Suppressor macrophage (primary cell): ENCODE measurements around the gene PTPRJ.

ENCODE experiments used
- DNase-seq, 4 experiments: peaks; one replicate each; pipeline ENCODE4 v3.0.0-alpha.2; 2020 to 2022

PTPRJ gene

DNA sequence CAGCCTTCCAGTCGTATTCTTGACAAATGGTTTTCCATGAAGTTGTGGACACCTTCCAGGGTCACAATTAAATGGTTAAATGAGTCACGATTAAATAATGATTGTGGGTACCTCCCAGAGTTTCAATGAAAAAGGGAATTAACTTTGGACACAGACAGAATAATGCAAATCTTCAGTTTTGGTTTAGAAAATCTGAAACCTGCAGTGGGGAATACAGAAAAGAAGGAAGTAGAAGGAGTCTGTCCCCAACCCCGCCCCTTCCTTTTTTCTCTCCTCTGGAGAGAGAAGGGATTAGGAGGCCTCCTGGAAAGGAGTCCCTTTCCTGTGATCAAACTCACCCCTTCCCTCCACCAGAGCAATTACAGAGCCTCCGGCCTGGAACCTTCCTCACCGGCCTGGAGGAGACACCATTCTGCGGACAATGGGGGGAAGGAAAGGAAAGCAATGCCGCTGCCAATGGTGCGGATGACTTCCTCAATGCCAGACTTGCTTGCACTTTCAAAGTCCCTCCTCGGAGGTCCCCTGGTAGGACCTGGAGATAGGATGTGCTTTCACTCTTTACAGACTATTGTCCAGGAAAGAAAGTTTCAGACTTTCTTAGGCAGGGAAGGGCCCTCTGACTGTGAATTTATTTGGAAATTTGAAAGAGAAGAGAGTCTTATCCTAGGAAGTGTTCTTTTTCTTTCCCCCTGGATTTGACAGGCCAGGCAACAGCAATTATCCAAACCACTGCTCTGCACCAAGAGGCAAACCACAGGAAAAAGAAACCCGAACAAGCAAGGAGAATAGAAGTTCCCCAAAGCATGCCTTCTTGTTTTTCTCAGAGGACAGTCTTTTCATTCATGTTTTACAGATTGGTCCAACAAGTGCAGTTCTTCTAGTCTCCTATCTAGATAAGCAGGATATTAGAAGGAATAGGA lies 86.8 kb downstream of the PTPRJ start:
- peak; percentile 60 to 78 (median 74) for DNase-seq

DNA sequence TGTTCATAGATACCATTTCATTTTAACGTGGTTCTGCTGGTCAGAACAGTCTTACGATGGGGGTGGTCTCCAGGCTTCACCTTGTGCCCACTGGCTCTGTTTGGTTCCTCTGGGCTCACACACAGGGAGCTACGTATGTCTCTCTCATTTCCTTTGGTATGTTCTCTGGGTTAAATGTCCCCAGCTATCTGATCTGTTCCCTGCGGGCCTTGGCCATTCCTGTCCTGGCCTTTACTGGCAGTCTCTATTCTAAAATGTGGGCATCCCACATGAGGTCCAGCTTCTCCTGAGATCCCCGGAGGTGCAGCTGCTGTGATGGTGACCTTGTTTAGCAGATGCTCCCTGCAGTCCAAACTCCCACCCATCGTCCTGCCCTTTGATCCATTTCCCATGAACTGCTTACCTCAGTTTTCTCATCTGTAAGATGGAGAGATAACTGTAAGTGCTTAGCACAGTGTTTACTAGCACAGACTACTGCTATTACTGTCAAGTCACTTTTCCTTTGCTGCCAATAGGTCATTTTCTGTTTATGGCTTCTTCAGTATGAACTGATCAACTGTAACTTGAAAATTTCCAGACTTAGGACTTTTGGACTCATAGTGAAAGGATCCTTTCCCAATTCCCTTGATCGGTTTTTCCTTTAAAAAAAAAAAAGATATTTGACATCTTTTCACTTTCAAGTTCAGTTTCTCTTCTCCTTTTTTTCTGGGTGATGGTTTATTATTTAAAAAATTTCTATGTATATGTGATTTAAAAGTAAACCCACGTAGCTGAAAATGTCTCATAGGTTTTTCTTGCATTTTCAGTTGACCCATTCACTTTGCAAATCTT lies 92.9 kb downstream of the PTPRJ start:
- no peak for DNase-seq

DNA sequence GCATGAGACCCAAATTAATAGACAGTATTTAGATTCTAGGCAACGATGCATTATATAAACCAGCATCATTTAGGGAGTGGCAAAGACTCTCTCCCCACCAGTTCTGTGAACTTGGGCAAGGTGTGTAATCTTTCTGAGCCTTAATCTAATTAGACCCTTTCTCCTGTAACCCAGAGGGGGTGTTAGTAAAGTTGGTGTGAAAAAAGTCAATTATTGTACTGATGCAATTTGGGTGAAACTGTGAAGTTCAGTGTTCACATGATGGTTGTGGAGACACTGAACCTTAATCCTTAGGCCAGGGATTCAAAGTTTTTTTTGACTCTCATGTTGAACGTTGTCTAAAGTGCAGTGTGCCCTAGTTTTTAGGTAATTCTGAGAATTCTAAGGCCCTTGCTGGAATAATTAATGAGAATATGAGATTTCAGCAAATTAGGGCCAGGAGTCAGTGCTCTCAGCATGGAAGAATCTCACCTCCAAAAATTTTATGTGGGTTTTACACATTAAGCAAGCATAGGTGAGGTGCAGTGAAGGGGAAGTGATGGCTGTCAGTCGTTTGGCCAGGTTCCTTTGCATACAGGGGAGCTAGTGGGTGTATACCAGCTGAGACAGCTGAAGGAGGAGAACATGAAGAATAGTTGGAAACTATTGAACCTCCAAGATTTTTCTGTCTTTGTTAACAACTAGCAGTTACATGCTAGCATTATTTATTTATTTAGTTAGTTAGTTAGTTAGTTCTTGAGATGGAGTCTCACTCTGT lies 94.2 kb downstream of the PTPRJ start:
- no peak for DNase-seq

DNA sequence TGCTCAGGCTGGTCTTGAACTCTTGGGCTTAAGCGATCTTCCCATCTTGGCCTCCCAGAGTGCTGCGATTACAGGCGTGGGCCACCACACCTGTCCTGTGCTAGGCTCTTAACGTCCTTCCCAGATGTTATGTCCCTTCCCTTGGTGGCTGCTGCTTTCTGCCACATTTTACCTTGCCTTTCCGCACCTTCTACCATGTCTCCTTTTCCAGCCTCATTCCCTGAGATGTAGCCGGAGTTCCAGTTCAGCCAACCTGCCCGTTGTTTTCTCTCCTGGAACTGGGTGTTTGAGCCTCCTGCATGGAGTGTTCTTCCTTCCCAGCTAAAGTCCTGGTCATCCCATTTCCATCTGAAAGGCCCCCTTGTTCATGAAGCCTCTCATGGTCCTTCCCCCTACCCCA lies 95.3 kb downstream of the PTPRJ start:
- DNase-seq, result no peak

DNA sequence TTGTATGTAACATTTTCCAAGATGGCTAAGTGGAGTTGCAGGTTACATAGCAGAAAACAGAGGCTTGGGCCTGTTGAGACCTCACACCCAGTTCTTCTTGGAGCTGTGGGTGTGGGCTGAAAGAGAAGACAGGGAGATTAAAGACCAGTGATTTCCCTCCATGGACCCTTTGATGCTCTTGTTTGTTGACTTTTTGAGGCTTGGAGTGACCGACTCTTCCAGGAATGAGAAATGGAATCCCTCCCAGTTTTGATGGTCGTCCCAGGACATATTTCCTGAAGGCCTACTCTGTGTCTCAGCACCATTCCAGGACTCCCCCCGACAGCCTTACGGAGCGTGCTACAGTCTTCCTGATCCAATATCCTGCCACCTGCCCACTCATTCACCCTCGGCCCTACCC lies 96.9 kb downstream of the PTPRJ start:
- DNase-seq, result no peak

DNA sequence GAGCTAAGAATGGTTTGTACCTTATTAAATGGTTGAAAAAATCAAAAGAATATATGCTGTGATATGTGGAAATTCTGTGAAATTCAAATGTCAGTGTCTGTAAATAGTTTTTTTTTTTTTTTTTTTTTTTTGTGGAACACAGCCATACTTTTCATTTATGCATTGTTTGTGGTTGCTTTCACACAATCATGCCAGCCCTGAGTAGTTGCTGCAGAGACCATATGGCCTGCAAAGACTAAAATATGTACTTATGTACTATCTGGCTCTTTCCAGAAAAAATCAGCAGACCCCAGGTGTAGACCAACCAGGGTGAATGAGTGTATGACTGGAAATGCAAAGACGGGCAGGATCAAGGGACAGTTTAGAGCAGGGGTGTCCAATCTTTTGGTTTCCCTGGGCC lies 98.3 kb downstream of the PTPRJ start:
- no peak for DNase-seq

DNA sequence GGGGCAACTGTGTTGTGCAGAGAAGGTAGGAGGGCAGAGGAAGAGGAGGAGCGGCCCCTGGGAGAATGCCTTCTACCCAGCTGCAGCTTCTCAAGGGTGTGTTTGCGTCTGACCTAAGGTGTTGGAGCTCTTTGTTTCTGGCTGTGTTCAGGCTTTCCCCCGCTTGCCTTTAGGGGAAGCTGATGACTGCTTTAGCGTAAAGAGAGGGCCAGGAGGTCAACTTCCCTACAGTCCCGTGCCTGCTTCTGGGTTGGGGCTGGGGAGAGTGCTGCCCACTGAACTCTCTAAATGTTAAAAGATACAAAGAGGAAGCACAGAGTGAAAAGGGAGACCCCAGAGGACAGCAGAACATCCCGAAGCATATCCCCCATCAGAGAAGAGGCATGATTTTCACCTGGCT lies 99.2 kb downstream of the PTPRJ start:
- peak; percentile 73 to 87 (median 85) for DNase-seq

DNA sequence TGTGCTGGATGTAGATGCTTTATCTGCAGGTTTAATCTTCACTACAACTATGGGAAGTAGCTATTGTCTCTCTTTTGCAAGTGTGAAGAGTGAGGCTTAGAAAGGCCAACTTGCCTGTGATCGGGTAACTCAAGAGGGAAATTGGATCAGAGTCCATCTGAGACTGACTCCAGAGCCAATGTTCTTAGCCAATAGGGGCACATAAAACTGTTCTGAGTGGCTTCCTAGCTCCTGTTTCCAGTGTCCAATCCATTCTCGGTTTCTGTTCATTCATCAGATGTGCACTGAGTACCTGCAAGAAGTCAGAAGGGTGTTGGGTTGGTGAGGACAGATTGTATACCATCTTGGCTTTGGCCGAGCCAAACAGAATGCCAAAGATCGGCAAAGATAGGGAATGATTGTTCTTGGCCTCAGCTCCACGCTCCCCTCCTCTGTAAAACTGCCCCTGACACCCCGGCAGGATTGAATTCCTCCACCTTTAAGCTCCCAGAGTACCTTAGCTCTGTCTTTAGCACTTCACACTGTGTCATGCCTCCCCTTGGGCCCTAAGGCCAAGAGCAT lies 100.0 kb downstream of the PTPRJ start:
- no peak for DNase-seq

DNA sequence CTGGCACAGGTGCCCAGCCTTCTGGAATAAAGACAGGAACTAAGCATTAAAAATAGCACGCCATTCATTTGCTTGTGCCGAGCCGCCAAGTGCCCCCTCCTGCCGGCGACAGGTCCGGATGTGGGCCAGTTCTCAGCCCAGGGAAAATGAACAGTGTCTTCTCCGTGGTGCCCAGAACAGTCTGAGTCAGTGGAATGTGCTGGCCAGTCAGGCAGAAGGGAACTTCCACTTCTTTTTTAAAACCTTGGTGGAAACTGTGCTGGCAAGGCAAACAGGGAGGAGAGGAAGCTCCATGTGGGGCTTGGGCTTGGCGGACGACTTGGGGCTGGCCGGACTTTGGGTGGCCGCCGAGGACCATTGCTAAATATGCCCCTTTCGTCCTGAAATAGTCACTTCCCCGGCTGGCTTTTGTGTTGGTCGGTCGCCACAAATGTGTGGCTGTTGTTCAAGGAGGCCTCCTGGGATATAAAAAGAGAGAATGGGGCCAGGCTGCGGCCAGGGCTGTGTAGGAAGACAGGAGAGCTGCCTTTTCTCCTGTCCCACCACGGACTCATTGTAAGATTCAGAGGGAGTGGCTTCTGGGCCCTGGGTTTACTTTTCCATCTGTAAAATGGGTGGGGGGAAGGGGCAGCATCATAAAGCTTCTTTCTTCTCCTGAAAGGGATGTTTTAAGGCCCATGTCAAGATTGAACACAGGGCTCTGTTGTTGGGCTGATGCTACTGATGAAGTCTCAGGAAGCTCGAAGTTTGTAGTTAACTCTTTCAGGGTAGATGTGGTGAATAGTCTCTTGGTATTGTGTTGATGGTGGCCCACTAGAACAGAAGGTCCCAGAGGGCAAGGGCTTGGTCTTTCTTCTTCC lies 101.0 kb downstream of the PTPRJ start:
- peak; percentile 83 to 94 (median 89) for DNase-seq

DNA sequence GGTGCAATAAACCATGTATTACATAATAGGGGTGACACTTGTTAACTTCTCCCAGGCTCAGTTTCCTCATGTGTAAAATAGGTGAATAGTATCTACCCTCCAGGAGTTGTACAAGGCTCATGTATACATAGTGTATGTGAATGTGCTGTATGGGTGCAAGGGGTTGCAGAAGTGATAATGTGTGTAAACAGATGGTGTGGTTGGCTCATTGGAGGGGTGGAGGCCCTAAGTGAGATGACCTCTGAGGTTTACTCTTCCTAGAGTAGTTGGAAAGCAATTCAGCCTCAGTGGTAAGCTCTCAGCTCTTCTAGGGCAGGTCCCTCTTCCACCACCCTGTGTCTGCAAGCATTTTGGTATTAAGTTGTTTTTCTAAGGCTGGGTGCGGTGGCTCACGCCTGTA lies 102.4 kb downstream of the PTPRJ start:
- DNase-seq, result no peak

DNA sequence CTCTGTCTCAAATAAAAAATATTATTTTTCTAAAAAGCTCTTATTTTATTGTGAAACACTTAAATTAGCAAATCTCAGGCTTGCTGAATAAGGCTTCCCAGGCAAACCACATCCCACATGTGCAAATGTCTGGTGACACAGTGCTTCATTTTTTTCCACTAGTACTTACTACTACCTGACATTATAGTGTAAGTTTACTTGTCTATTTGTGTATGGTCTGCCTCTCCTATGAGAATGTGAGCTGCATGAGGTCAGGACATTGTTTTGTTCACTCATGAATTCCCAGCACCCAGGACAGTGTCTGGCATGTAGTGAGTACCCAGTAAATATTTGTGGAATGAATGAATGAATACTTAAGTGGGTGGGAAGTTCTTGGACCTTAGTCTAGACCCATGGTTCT lies 103.1 kb downstream of the PTPRJ start:
- DNase-seq, result peak; percentile 41 to 77 (median 66)

DNA sequence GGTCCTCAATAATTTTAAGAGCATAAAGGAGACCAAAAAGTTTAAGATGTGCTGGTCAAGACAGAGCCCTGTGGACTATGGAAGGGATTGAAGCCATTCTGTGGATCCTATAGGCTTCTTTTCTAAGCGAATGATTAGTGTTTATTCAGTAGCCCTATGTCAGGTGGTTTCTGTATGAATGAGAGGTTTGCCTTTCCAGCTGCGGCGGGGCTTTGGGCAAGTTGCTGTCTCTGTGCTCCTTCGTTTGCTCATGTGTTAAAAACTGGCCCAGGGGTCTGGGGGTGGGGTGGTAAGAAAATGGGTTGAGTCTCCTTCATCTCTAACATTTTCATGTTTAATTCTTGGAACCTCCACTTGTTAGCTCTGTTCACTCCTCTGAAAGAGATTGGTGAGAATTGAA lies 105.3 kb downstream of the PTPRJ start:
- DNase-seq, result no peak

DNA sequence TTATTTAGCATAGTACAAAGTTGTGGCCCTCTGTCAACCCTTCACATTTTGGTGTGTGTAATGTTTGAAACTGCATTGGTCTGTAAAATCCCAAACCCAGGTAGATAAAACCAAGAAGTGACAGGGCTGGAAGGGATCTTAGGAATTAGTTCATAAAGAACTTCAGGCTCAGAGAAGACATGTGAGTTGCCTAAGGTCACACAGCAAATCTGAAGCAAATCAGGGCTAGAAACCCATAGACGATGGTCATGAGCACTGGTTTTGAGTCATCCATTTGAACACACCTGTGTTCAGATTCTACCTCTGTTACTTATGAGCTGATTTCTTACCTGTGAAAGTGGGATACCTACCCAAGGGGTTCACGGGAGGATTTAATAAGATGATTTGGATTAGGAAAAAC lies 107.1 kb downstream of the PTPRJ start:
- DNase-seq, result no peak

DNA sequence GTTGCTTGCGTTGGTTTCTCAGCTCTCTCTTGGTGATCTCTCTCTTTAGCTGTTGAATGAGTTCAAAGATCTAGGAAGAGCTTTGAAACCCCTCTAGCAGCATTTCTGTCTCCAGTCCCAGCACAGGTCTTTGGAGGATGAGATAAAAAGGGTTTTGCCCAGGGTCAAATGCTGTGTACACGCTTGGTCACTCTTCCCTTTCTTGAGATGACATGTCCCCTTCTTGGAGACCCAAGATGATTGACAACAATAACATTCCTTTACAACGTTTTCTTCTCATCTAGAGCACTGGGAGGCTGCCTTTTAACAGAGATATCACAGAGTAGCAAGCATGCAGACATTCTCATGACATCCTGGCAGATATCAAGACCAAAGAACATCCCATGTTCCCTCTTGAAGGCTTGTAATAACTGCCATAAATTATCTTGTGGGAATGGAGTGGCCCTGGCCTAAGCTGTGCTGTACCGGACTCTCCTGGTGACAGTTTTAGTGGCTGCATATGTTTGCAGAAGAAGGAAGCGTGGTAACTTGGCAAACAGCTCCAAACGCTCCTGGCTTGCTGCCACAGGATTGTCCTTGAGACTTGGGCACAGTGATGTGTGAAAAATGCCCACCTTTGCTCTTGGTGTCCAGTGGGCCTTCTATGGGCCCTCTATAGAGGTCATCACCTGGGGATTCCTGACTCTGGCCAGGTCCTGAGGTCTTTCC lies 107.8 kb downstream of the PTPRJ start:
- DNase-seq, result peak in 1 of 4 experiments; percentile 31

DNA sequence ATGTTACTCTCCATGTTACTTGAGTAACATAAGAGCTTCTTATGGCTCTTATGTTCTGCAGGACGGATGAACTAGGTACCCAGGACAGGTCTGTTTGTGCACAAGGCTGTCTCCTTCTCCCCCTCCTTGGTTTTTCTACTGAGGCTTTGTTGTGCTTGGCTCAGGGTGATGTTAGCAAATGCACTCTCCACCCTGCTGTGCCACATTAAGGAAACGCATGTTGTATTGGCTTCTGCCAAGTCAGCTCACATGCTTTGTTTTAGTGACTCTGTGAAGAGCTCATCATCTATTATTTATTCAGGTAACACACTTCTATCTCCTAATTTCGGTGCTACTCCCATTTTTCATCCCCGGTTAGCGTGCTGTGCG lies 108.3 kb downstream of the PTPRJ start:
- no peak for DNase-seq

DNA sequence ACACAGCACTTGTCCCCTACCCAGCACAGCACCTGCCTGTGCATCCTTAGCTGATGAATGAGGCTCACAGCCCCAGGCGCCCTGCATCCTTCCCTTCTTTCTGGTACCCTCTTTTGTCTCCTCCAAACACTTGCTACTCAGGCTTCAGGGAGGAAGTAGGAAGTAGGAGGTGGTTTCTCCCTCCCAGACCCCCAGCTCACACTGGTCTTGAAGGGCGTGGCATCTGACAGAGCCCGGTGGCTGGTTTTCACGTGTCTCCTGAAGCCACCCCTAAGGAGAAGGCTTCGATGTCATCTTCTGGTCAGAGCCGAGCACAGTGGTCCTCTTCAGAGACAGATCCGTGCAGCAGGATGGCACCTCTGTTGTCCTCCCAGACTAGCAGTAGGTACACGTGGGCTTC lies 109.8 kb downstream of the PTPRJ start:
- no peak for DNase-seq

DNA sequence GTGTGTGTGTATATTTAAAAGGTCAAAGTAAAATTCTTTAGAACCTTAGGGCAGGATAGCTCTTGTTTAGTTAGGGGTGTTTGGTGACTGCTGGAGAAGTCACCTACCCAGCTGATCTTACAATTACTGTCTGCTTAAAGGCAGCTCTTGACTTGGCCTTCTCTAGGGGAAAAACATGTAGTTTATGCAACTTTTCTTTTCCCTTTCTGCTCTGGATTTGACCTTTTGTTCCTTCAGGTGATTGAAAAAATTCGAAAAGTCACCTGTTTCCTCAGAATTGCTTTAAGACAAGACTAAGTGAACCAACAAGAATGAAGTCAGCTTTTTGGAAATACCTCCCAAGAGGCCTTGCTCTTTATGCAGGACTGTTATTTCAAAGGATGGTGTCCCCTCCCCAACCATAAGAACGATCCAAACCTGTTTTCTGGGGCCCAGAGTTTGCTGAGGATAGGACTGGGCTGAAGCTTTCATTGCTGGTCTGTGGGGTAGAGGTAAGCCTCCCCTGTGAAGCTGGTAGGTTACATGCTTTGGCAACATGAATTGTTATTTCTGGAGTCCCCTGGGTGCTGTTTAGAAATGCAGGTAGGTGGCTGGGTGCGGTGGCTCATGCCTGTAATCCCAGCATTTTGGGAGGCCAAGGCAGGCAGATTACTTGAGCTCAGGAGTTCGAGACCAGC lies 111.2 kb downstream of the PTPRJ start:
- DNase-seq, result no peak

DNA sequence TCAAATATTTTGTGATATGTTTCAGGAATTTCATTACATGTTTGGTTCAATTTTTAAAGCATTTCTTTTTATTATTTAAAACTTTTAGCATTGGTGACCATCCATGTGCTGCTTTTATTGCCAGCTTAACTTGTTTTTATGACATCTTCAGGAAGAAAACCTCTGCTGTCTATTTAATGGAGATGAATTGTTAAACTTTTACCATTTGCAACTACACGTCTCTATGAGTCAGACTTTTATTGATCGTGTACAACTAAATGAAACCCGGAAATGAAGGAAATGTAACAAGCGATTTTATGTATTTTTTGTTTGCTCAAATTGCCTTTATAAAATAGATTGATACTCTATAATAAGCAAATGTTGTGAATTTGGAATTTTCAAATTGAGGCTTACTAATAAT lies 113.0 kb downstream of the PTPRJ start:
- DNase-seq, result no peak

DNA sequence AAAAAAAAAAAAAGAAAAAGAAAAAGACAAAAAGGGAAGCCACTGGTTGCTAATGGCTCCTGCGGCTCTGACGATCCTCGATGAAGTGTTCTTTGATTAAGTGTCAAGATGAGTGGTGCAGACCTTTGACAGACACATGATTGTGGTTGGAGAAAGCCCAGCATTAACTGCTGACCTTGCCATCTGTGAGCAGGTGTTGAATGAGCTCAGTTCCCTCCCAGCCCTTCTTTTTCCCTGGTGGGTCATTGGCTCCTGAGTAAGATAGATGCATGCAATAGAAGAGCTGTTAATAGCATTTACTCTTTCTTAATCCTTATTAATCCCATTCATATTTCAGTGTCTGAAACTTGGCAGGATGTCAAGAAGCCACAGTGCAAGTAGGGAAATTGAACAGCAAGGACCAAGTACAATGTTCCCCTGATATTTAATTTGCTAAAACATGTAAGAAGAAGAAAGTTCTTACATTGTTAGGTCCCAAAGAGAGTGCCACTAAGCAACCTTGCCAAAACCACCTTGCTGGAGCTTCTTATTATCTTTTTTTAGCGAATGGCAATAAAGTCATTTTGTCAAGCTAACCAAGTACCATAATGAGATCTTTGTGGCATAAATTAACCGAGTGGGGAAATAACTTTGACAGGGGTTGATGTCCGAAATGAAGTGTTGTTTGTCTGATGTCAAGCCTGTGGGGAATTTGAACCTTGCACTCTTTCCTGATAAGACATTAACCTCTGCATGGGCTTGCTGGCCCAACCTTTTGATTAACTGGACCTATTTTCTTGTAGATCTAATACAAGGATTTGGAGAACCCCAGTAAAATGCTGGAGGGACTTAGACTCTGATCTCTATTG lies 113.7 kb downstream of the PTPRJ start:
- peak in 2 of 4 experiments; percentile 15 to 23 for DNase-seq
